ENCODE data around the gene TBC1D25.

The TBC1D25 gene

GRCh38 chrX:48507246-48507645, 32.3 kb upstream of the TBC1D25 start:
- no peak for DNase-seq (ENCODE audit: low read depth in 1 of 2, low spot score in 1 of 2)
- Histone ChIP-seq H3K4me3 (replicated peaks; ENCODE audit: insufficient read depth, low read length) (no peak overlapping the region), H3K27me3 (ENCODE audit: insufficient read depth, poor library complexity, severe bottlenecking) (no peaks in the 10 kb centered on the region), H3K27ac (replicated peaks) (no peak overlapping the region)
- no peak for TF ChIP-seq CTCF (IDR thresholded peaks at IDR 0.05; ENCODE audit: insufficient read depth, low read length)
- TF ChIP-seq REST (IDR thresholded peaks at IDR 0.05; ENCODE audit: insufficient replicate concordance, low read depth): no peak
- TF ChIP-seq GABPA (IDR thresholded peaks at IDR 0.05; ENCODE audit: low read depth): no peak
- TF ChIP-seq SPI1 (IDR thresholded peaks at IDR 0.05; ENCODE audit: borderline replicate concordance, low read depth): no peak
- TF ChIP-seq POLR2AphosphoS5 (IDR thresholded peaks at IDR 0.05; ENCODE audit: low read depth): no peak

DNA sequence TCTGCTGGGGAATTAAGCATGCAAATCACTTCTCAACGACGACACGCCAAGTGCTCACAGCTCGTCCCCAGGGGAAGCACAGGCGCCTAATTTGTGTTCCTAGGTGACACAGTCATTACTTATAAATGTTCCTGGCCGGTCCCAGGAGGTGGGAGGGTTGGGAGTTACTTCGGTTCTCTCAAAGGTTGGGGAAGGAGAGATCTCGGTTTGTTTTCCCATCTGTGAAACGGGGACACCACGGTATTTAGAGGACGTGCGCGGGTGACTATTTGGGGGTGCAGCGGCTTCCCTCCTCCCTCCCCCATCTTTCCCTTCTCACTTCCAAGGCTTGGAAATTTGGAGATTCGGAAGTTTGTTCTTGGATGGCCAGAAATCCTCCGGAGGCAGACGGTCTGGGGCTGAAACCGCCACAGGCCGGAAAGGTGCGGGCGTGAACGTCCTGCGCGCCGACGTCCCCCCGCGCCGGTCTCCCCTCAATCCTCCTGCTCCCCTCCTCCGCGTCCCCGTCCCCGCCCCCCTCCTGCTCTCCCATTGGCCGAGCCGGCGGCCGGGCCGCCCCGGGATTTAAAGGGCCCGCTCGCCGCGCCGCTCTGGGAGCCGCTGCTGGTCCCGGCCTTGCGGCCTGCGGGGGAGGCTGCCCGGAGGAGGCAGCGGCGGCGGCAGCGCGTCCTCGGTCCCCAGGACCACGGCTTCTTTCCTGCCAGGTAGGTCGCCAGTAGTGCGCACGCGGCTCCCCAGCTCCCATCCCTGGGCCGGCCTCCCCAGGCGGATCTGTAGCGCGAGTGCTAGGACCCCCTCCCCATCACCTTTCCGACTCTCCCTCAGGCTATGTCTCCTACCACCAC, 30.9 kb upstream of the TBC1D25 start, which contains the start of gene PORCN:
Gene PORCN, plus strand, starts transcription at position 593 of the 845 bp plus-strand sequence. CDS start 829 bp downstream, outside the sequence.
- peak in 1 of 2 experiments; percentile 72 for DNase-seq (ENCODE audit: low read depth in 1 of 2, low spot score in 1 of 2)
- TF ChIP-seq SPI1 (IDR thresholded peaks at IDR 0.05; ENCODE audit: borderline replicate concordance, low read depth) (no peak), GABPA (IDR thresholded peaks at IDR 0.05; ENCODE audit: low read depth) (no peak), POLR2AphosphoS5 (IDR thresholded peaks at IDR 0.05; ENCODE audit: low read depth) (peak; percentile 35; the same call in 1 of the 2 replicates), REST (IDR thresholded peaks at IDR 0.05; ENCODE audit: insufficient replicate concordance, low read depth) (no peak)
- Histone ChIP-seq H3K27me3 (ENCODE audit: insufficient read depth, poor library complexity, severe bottlenecking) (no peaks in the 10 kb centered on the region), H3K4me3 (replicated peaks; ENCODE audit: insufficient read depth, low read length) (peak within 1 kb of the TSS; percentile 65), H3K27ac (replicated peaks) (peak within 1 kb of the TSS; percentile 27; the same call in 1 of the 2 replicates)

GRCh38 chrX:48509245-48509590, 30.3 kb upstream of the TBC1D25 start:
- TF ChIP-seq GABPA (IDR thresholded peaks at IDR 0.05; ENCODE audit: low read depth) (no peak), REST (IDR thresholded peaks at IDR 0.05; ENCODE audit: insufficient replicate concordance, low read depth) (no peak), SPI1 (IDR thresholded peaks at IDR 0.05; ENCODE audit: borderline replicate concordance, low read depth) (no peak), CTCF (IDR thresholded peaks at IDR 0.05; ENCODE audit: insufficient read depth, low read length) (no peak), POLR2AphosphoS5 (IDR thresholded peaks at IDR 0.05; ENCODE audit: low read depth) (no peak)
- Histone ChIP-seq H3K4me3 (replicated peaks; ENCODE audit: insufficient read depth, low read length) (peak overlapping the region; percentile 65), H3K27ac (replicated peaks) (no peak overlapping the region), H3K27me3 (ENCODE audit: insufficient read depth, poor library complexity, severe bottlenecking) (no peaks in the 10 kb centered on the region)
- DNase-seq (ENCODE audit: low read depth in 1 of 2, low spot score in 1 of 2): no peak
